ENCODE data around the gene LIN7C.

Gene LIN7C

DNA sequence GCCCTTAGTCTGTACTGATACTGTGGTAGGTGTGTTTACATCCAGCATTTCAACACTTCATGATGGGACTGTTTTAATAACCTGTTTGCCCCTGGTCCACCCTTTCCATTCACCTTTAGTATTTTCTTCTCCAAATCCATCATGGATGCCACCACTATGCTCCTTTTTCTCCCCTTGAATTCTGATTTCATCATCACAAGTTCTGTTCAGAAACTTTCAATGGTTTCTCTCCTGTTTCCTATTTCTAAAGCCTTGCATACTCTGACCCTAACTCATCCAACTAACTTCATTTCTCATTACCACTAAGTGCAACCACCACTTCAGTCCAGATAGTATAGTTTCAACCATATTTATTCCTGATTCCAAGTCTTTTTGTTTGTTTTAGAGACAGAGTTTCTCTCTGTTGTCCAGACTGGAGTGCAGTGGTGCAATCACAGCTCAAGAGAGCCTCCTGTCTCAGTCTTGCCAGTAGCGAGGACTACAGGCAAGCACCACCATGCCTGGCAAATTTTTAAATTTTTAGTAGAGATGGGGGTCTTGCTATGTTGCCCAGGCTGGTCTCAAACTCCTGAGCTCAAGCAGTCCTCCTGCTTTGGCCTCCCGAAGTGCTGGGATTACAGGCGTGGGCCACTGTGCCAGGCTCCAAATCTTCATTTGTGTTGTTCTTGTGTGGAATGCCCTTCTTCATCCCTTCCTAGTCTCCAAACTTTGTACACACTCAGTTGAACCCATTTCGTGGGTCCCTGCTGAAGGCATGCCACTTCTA lies 1.2 kb upstream of the LIN7C start:
- FAIRE-seq: no peak

DNA sequence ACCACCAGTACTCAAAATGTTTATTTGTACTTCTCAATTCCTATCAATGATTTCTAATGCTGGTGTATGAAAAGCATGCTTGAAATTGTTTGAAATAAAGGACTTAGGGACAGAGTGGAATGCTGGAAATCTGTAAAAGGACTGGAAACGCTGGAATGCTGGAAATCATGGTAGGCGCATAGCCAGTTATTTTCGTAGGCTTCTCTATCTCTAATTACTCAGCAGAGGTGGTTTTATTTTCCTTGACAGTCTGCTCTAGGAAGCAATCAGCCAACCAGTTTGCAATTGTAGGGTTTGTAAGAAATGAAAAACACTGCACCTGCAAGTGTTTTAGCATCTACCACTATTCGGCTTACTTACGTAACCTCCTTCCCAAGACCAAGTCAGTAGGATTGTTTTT lies 788 bp downstream of the LIN7C start:
- FAIRE-seq: no peak

GRCh38 chr11:27504205-27504604 lies 2.4 kb downstream of the LIN7C start:
- no peak for FAIRE-seq

DNA sequence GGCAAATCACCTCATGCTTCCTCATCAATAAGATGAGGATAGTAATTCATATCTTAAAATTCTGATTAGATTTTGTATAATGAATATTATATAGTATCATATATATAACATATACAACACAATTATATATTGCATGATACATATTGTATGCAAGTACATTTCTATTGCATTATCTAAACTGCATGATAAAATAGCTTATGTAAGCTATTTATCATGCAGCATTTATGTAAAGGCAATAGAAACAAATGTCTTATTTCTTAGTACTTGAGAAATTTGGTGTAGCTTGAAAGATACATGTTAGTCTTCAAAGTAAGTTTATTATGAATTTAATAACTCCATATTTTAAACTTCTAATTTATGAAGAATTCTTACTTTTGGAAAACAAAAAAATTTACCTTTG lies 5.5 kb downstream of the LIN7C start:
- no peak for FAIRE-seq

DNA sequence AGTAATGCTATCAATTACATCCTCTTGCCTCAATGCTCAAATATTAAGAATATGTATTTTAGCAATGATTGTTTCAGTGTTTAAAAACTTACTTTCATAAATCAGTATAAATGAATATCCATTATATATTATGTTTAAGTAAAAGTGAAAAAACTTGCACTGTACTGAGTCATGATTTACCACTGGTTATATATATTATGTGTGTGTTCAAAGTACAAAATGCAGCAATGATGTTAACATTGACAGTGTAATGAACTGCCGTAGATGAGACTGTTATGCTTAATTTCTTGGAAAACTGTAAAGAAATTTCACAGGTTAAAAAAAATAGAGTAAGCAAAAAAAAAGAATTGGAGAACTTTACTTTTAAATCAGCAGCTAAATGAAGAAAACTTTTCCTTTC lies 8.7 kb downstream of the LIN7C start:
- no peak for FAIRE-seq

DNA sequence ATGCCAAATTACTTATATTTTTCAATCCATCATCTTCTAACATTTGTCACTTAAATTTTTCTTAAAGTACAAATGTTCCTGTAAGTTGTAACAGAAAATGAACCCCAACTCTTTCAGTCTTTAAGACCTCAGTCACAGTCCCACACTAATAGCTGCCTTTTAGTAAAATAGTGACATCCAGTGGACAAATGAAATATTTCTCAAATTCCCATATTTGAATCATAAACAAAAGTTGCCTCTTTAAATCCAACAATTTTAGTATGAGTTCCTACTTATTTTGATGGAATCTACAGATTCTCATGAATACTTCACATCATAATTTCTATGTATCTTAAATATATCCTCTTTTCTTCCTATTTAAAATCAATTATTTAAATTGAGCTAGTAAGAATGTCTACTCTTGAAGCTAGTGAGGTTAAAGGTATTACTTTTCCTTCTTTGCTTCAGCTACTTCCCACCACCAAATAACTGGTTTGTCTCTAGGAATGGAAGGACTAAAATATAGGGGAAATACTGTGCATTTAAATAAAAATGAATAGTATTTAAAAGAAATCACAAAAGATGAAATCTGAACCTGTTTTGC lies 9.2 kb downstream of the LIN7C start:
- FAIRE-seq: no peak

- no peak for FAIRE-seq
Observed at GRCh38 chr11:27496461-27496860, 10.1 kb downstream of the LIN7C start.

DNA sequence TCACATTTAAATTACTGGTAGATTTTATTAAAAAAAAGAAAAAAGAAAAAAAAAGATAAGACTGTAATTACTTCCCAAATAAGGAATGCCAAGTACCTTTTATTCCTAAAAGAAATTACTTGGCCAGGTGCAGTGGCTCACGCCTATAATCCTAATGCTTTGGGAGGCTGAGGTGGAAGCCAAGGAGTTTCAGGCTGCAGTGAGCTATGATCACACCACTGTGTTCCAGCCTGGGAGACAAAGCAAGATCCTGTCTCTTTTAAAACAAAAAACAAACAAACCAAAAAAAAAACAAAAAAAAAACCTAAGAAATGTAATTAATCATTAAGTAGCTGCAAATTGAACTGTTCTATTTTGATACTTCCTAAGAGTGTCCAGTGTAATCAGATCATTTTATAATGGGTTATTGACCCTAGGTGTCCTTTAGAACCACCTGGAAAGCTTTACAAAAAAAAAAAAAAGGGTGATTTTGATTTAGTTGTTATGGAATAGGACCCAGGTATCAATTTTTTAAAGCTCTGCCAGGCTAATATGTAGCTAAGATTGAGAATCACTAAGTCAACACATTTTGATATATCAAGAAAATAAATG lies 10.8 kb downstream of the LIN7C start:
- FAIRE-seq: no peak

DNA sequence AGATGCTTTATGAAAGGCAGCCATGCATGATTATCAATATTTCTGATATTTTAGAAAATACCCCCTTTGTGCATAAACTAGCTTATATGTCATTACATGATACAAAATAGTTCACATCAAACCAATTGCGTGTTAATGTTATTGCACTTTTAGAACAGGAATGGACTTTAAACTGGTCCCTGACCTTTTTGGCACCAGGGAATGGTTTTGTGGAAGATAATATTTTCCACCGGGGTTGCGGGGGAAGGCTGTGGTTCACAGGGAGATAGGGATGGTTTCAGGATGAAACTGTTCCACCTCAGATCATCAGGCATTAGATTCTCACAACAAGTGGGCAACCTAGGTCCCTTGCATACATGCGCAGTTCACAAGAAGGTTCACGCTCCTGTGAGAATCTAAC lies 17.5 kb downstream of the LIN7C start:
- FAIRE-seq: no peak

- no peak for FAIRE-seq
Observed at GRCh38 chr11:27487706-27488105, 18.9 kb downstream of the LIN7C start.

DNA sequence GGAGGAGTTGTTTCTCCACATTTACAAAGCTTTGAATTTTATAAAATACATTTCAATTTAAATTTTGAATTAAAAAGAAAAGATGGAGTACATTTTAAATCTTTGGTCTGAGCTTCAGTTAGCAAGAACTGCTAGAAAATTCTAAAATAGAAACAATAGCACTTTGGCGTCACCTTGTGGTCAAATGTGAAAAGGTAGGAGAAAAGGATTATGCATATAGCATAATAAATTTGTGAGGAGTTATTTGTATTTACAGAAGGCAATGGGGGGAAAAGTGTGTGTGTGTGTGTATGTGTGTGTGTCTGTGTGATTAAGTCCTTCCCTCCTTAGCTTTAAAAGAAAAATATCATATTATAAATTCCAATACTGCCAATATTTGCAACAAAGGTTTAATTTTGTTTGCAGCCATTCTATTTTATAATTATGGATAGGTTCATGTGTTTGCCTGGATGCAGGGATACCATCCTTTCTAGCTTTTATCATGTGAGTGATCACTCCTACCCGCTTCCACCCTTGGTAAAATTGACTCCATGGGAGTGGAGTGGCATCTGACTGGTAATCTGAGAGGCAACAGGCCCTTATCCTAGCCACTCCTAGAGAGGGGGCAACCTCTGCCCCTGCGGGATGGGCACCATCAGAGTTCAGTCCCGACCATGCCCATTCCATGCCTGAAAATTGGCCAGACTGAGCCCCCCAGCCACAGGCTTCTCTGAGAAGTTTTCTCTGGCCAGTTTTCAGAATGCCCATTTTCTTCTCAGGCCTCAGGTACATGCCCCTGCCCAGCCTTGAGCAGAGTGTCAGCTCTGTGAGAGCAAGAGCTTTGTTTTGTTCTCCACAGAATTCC lies 20.4 kb downstream of the LIN7C start:
- FAIRE-seq: no peak

DNA sequence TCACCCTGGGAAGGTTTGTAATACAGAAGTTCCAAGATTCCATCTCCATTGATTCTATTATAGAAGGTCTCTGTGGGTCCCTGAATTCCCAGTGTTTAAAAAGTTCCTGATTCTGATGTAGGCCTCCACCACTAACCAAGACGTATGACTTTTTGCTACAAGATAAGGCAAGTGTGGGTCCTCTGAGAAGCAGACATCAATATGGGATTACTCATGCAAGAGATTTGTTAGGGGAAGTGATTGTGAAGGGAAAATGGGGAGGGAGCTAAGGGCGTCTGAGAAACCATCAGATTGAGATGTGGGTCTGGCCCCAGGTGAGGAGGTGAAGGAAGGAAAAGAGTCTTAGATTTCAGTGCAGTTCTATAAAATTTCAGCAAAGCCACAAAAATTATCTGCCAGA lies 23.8 kb downstream of the LIN7C start:
- FAIRE-seq: no peak

DNA sequence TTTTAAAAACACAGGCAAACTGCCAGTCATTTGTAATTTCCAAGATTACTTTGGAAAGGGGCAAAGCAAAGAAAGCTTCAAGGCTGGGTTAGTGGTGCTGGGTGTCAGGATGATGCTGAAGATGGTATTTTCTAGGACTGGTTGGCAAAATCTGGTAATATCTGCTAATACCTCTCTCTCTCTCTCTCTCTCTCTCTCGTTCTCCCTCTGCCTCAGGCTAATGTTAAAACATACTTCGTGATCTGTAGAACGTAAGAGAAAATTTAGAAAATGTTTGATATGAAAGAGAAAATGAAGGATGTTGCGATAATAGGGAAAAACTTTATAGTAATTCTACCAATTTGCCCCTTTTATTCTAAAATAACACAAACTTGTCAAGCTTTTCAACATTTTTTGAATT lies 24.6 kb downstream of the LIN7C start:
- FAIRE-seq: no peak

DNA sequence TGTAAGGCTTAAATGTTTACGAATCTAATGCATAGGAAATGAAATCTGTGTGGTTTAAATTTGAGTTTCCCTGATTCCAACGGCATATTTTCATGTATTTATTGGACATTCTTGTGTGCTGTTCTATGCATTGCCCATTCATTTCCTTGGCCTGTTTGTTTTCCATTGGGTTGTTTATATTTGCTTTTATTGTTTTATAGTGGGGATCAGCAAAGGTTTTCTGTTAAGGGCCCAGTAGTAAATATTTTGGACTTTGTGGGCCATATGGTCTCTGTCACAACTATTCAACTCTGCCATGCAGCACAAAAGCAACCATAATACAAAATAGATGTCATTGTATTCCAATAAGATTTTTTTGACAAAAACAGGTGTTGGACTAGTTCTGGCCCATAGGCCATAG lies 28.7 kb downstream of the LIN7C start:
- FAIRE-seq: no peak

- no peak for FAIRE-seq
Observed at GRCh38 chr11:27477243-27477642, 29.3 kb downstream of the LIN7C start.

DNA sequence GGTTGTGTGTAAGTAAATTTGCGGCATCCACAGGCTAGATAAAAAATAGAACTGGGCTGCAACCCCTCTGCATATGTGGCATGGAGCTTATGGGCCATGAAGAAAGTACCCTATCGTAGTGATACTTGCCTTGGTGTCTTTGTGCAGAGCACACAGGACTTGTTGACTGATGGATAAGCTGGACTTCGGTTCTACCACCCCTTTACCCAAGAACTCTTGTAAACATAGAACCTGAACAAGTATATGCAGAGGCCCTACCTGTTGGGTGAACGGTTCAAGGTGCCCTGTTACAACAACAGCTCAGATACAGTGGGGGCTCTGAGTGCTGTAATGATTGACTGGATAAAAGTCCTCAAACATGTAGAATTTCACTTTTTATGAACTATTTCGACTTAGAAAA lies 30.9 kb downstream of the LIN7C start:
- FAIRE-seq: no peak

- FAIRE-seq: no peak
Observed at GRCh38 chr11:27473017-27473406, 33.6 kb downstream of the LIN7C start.

- FAIRE-seq: no peak
Observed at GRCh38 chr11:27472398-27473016, 34.1 kb downstream of the LIN7C start, which contains the start of gene LGR4. Gene LGR4 (minus strand): TSS chr11:27472790. CDS start chr11:27472302, 488 bp downstream.

- FAIRE-seq: no peak
Observed at GRCh38 chr11:27471589-27472397, 34.8 kb downstream of the LIN7C start.

GRCh38 chr11:27470826-27471588 lies 35.6 kb downstream of the LIN7C start:
- FAIRE-seq: no peak

DNA sequence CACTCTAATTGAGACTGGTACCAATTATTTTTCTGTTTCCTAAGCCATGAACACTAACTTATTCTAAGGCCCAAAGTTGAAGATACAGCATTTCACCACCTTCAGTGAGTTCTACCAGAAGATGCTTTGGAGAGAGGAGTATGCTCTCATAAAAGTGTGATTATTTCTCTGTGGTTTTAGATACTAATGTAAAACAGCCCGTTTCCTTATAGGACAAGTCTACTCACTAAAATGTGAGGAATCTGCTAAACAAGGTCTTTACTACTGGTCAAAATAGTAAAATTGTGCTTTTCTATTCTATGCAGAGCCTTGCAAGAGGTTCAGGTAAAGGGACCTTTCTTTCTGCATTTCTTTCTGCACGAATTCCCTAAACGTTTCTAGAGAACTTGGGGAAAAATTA lies 36.4 kb downstream of the LIN7C start:
- FAIRE-seq: no peak

Data from colon (tissue), 2 donors.